ACC112 (cell line): Measurements from ENCODE around the gene DNAJB8.

Experiments
- H2AFZ ChIP-seq: fragments of 200-600 bp; sonication (generic); one replicate; pipeline ENCODE4 v1.6.0; 2017; ENCODE audit warnings: antibody characterized with exemption, low read length; ENCODE audit not compliant: unreplicated experiment
- H3K27ac ChIP-seq: fragments of 200-600 bp; sonication (generic); 2 replicates; pipeline ENCODE4 v1.5.1; 2014; ENCODE audit warnings: low read depth, mild to moderate bottlenecking, antibody characterized with exemption, low read length, moderate library complexity
- H3K27me3 ChIP-seq: fragments of 200-600 bp; sonication (generic); 2 replicates; pipeline ENCODE4 v1.6.1; 2014; ENCODE audit warnings: mild to moderate bottlenecking, antibody characterized with exemption, low read length, moderate library complexity, mixed read lengths; ENCODE audit not compliant: insufficient read depth
- H3K36me3 ChIP-seq: fragments of 200-600 bp; sonication (generic); 2 replicates; pipeline ENCODE4 v1.6.1; 2016; ENCODE audit warnings: mild to moderate bottlenecking, antibody characterized with exemption, low read length, moderate library complexity, mixed read lengths; ENCODE audit not compliant: insufficient read depth
- H3K4me1 ChIP-seq: fragments of 200-600 bp; sonication (generic); one replicate; pipeline ENCODE4 v1.6.1; 2016; ENCODE audit warnings: low read length, mixed read lengths; ENCODE audit not compliant: insufficient read depth, unreplicated experiment, control insufficient read depth
- H3K4me3 ChIP-seq: fragments of 200-600 bp; sonication (generic); 2 replicates; pipeline ENCODE4 v1.5.1; 2014; ENCODE audit warnings: mild to moderate bottlenecking, low read depth, low read length
- H3K79me2 ChIP-seq: fragments of 200-600 bp; sonication (generic); one replicate; pipeline ENCODE4 v1.6.0; 2016; ENCODE audit warnings: low read length; ENCODE audit not compliant: control insufficient read depth, unreplicated experiment, insufficient read depth

Gene DNAJB8

GRCh38 chr3:128488636-128488990 lies 21.9 kb upstream of the DNAJB8 start:
- Histone ChIP-seq H3K27me3 (peaks cover 57% of the 10 kb centered on the region), H2AFZ (no peak overlapping the region), H3K36me3 (no peaks in the 10 kb centered on the region), H3K79me2 (no peaks in the 10 kb centered on the region), H3K4me3 (peak overlapping the region; percentile 93), H3K4me1 (peaks cover 5% of the 10 kb centered on the region), H3K27ac (no peak overlapping the region)

GRCh38 chr3:128487813-128488635 lies 21.3 kb upstream of the DNAJB8 start:
- H3K36me3 ChIP-seq, result no peaks in the 10 kb centered on the region
- peak overlapping the region; percentile 93 for H3K4me3 ChIP-seq
- peaks cover 11% of the 10 kb centered on the region for H3K4me1 ChIP-seq
- peak overlapping the region; percentile 55 for H2AFZ ChIP-seq
- H3K79me2 ChIP-seq, result no peaks in the 10 kb centered on the region
- H3K27me3 ChIP-seq, result peaks cover 51% of the 10 kb centered on the region
- no peak overlapping the region for H3K27ac ChIP-seq

- H2AFZ ChIP-seq, result peak overlapping the region; percentile 55
- peak overlapping the region; percentile 93 for H3K4me3 ChIP-seq
- H3K27me3 ChIP-seq, result peaks cover 47% of the 10 kb centered on the region
- no peak overlapping the region for H3K27ac ChIP-seq
- H3K36me3 ChIP-seq, result no peaks in the 10 kb centered on the region
- peaks cover 15% of the 10 kb centered on the region for H3K4me1 ChIP-seq
- H3K79me2 ChIP-seq, result no peaks in the 10 kb centered on the region
Observed at GRCh38 chr3:128487538-128487812, 20.8 kb upstream of the DNAJB8 start.

GRCh38 chr3:128486681-128487537 lies 20.2 kb upstream of the DNAJB8 start:
- Histone ChIP-seq H3K79me2 (no peaks in the 10 kb centered on the region), H3K4me3 (peak overlapping the region; percentile 93), H3K27ac (no peak overlapping the region), H2AFZ (peak overlapping the region; percentile 55), H3K27me3 (peaks cover 42% of the 10 kb centered on the region), H3K4me1 (peaks cover 19% of the 10 kb centered on the region), H3K36me3 (no peaks in the 10 kb centered on the region)

GRCh38 chr3:128486205-128486628 lies 19.5 kb upstream of the DNAJB8 start:
- peaks cover 35% of the 10 kb centered on the region for H3K27me3 ChIP-seq
- no peaks in the 10 kb centered on the region for H3K79me2 ChIP-seq
- H3K27ac ChIP-seq, result no peak overlapping the region
- H2AFZ ChIP-seq, result peak overlapping the region; percentile 40
- H3K4me1 ChIP-seq, result peaks cover 19% of the 10 kb centered on the region
- peak overlapping the region; percentile 93 for H3K4me3 ChIP-seq
- no peaks in the 10 kb centered on the region for H3K36me3 ChIP-seq

GRCh38 chr3:128485282-128486204 lies 18.9 kb upstream of the DNAJB8 start:
- Histone ChIP-seq H3K36me3 (no peaks in the 10 kb centered on the region), H3K4me3 (no peak overlapping the region; the same call in 1 of the 2 replicates), H3K27me3 (peaks cover 29% of the 10 kb centered on the region), H2AFZ (no peak overlapping the region), H3K79me2 (no peaks in the 10 kb centered on the region), H3K27ac (no peak overlapping the region), H3K4me1 (peaks cover 19% of the 10 kb centered on the region)

- no peak overlapping the region for H3K27ac ChIP-seq
- no peaks in the 10 kb centered on the region for H3K79me2 ChIP-seq
- no peaks in the 10 kb centered on the region for H3K36me3 ChIP-seq
- peaks cover 19% of the 10 kb centered on the region for H3K4me1 ChIP-seq
- no peak overlapping the region for H2AFZ ChIP-seq
- peaks cover 20% of the 10 kb centered on the region; the same call in 1 of the 2 replicates for H3K27me3 ChIP-seq
- H3K4me3 ChIP-seq, result no peak overlapping the region
Observed at GRCh38 chr3:128484404-128485281, 18.0 kb upstream of the DNAJB8 start.

- Histone ChIP-seq H2AFZ (peak overlapping the region; percentile 31), H3K27me3 (peaks cover 13% of the 10 kb centered on the region; the same call in 1 of the 2 replicates), H3K36me3 (no peaks in the 10 kb centered on the region), H3K27ac (0 out of 2 replicates have a peak overlapping the region, but pooled peaks have one; percentile 17), H3K79me2 (no peaks in the 10 kb centered on the region), H3K4me1 (peaks cover 19% of the 10 kb centered on the region), H3K4me3 (0 out of 2 replicates have a peak overlapping the region, but pooled peaks have one; percentile 32)
Observed at GRCh38 chr3:128483657-128484403, 17.1 kb upstream of the DNAJB8 start.
